HG02610 (cell line): ENCODE measurements around the gene TTBK1.
"Not testable (repeated sequence)": the region's sequence is repeated elsewhere in the genome, so short reads cannot be mapped to it uniquely, and the experiment has no call there.

Source experiments
- ATAC-seq: cut with Tn5 transposase; IDR thresholded peaks from one replicate; pipeline ENCODE4 v1.9.1; 2021; ENCODE audit warnings: mild to moderate bottlenecking, moderate library complexity; ENCODE audit not compliant: unreplicated experiment

TTBK1 gene

DNA sequence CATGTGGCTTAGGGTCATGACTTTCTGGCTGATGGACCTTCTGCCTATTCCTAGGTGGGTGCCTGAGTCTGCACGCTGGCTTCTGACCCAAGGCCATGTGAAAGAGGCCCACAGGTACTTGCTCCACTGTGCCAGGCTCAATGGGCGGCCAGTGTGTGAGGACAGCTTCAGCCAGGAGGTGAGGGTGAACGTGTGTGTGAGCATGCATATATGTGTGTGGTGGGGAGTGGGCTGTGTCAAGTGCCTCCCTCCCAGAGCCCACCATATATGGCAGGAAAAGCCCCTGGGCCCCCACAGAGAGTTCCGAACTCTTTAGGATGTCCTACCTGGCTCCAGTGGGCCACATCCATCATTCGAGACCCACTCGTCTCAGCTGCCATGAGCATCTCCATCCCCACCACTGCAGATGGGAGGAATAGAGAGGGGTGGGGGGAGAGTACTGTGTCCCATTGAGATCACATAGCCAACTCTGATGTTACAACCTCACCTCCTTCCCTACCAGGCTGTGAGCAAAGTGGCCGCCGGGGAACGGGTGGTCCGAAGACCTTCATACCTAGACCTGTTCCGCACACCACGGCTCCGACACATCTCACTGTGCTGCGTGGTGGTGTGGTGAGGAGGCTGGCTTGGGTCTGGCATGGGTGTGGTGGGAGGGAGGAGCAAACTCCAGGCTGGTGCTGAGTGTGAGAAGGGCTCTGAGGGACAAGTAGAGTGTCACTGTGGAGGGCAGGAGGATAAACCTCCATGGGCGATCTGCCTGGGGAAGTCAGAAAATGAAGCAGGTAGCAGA is 58.0 kb downstream of the TTBK1 start:
- no peak for ATAC-seq

DNA sequence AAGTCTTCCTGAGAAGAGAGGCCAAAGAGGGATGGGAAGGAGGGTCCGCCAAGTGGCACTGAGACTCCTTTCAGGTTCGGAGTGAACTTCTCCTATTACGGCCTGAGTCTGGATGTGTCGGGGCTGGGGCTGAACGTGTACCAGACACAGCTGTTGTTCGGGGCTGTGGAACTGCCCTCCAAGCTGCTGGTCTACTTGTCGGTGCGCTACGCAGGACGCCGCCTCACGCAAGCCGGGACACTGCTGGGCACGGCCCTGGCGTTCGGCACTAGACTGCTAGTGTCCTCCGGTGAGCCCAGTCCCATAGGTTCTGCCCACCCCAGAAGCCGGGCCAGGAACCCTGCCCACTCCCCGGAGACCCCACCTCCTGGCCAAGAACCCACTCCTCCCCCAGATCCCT is 58.8 kb downstream of the TTBK1 start:
- ATAC-seq, result no peak

- not testable (repeated sequence) for ATAC-seq
Observed at GRCh38 chr6:43303006-43303405, 59.7 kb downstream of the TTBK1 start.

DNA sequence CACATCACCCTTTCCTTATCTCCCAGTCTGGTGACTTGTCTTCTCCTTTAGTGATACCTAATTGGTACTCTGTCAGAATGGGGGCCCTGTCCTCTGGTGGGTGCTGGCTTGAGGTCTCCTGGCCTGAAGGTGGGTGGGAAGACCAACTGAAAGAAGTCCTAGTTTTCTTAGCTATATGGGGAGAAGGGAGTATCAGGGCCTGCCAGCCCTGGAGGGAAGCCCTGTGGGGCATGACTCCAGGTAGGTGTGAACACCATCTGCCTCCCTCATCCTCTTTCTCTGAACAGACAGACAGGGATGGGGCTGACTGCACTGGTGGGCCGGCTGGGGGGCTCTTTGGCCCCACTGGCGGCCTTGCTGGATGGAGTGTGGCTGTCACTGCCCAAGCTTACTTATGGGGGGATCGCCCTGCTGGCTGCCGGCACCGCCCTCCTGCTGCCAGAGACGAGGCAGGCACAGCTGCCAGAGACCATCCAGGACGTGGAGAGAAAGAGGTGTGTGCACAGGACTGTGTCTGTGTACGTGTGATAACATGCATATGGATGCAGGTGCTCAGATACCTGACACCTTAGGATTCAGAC is 60.6 kb downstream of the TTBK1 start:
- ATAC-seq, result no peak

GRCh38 chr6:43304361-43304760 is 61.1 kb downstream of the TTBK1 start:
- no peak for ATAC-seq

DNA sequence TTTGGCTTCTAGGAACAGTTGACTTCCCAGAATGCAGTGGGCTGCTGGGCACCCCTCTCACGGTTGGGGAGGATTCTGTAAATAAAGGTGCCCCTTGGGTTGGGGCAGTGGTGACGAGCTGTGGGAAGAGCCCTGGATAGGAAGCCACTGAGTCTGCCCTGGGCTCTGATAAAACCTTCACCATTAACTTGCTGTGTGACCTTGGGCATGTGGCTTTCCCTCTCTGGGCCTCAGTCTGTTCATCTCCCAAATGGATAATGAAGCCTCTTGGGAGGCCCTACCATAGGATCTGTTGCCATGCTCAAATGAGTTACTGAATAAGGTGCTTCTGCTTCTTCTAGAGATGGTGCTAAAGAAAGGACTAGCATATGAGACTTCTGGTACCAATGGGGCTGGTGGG is 61.6 kb downstream of the TTBK1 start:
- ATAC-seq, result no peak

DNA sequence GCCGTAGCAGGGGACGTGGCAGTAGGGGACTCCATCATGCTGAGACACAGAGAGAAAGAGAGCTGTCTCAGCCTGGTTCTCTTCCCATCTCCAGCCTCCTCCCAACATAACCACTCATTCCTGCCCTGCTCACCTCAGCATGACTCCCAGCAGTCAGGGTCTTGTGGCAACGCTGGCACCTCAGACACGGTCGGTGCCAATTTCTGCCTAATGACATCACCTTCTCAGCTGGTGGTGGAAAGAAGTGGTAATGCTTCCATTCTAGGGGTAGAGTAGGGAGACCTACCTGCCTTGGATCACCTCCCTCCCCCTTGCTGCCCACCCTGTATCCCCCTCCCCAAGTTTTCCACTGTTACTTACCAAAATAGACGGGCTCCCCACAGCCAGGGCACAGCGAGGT is 62.8 kb downstream of the TTBK1 start:
- ATAC-seq, result no peak

DNA sequence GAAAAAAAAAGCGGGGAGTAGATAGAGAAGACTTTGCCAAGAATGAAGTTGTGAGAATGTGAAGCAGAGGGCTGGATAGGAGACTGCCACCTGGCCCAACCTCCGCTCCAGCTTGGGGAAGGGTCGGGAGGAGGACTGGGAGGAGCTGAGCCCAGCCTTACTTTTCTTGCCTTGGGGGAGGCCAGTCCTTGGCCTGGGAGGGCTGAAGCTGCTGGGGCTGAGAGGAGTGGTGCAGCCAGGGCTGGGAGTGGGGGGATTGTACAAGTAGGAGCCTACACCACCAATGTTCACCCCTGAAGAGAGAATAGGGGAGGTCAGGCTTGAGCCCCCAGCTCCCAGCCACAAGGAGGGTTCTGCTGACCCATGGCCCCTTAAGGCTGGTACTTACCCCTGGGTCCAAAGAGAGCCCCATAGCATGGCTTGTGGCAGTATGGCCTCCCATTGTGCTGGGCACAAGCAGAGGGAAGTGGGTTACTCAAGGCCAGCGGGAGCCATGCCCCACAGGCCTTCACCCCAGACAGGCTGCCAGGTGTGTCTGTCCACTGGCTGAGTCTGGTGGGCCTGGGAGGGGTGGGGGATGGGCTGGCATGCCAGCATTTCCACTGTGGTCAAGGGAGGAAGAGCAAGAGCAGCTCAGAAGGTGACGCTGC is 64.3 kb downstream of the TTBK1 start:
- ATAC-seq, result no peak

- ATAC-seq, result peak; percentile 53
Observed at GRCh38 chr6:43308101-43308989, 65.1 kb downstream of the TTBK1 start, which contains the start of gene CRIP3. TSS of gene CRIP3 (minus strand) at chr6:43308826. CDS start at chr6:43308792, 34 bp downstream.

- no peak for ATAC-seq
Observed at GRCh38 chr6:43308990-43309477, 65.8 kb downstream of the TTBK1 start.

GRCh38 chr6:43310134-43310533 is 66.9 kb downstream of the TTBK1 start:
- ATAC-seq, result no peak

DNA sequence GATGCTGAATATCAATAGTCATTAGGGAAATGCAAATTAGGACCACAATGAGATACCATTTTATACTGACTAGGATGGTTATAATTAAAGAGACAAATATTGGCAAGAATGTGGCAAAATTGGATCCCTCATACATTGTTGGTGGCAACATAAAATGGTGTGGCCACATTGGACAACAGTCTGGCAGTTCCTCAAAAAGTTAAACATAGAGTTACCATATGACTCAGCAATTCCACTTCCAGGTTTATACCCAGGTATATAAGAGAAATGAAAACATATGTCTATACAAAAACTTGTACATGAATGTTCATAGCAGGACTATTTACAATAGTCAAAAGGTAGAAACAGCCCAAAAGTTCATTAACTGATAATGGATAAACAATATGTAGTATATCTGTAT is 67.3 kb downstream of the TTBK1 start:
- no peak for ATAC-seq

GRCh38 chr6:43311666-43312065 is 68.4 kb downstream of the TTBK1 start:
- no peak for ATAC-seq

- no peak for ATAC-seq
Observed at GRCh38 chr6:43313813-43314212, 70.5 kb downstream of the TTBK1 start.

GRCh38 chr6:43318011-43318410 is 74.7 kb downstream of the TTBK1 start:
- ATAC-seq, result no peak

DNA sequence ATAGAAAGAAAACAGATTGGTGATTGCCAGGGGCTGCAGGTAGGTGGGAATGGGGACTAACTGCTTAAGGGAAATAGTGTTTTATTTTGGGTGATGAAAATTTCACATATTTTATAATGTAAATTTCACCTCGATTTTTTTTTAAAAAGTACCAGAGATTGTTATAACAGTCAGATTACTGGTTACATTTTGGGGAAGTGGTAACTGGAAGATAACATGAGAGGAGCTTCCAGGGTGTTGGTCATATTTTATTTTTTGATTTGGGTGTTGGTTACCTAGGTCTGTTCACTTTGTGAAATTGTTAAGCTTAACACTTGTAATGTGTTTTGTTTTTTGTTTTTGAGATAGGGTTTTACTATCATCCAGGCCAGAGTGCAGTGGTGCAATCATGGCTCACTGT is 82.6 kb downstream of the TTBK1 start:
- ATAC-seq, result no peak

DNA sequence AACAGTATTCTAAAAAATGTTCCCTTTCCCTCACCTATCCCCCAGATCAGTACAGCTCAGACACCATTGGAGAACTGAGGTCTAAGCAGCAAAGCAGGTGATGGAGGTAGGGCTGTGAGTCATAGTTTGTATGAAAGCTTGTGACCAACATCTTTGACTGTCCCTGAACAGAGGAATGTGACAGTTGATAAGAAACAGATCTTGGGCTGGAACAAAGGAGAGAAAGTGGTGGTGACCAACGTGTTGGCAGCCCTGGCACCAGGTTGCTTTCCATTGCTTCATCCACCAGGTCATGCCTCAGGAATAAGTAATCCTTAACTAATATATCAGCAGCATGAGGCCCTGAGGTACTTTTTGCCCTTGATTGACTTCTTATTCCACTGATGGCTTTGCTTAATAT is 85.2 kb downstream of the TTBK1 start:
- ATAC-seq, result no peak

- ATAC-seq, result no peak
Observed at GRCh38 chr6:43331470-43331869, 88.2 kb downstream of the TTBK1 start.

GRCh38 chr6:43331891-43332290 is 88.6 kb downstream of the TTBK1 start:
- no peak for ATAC-seq

DNA sequence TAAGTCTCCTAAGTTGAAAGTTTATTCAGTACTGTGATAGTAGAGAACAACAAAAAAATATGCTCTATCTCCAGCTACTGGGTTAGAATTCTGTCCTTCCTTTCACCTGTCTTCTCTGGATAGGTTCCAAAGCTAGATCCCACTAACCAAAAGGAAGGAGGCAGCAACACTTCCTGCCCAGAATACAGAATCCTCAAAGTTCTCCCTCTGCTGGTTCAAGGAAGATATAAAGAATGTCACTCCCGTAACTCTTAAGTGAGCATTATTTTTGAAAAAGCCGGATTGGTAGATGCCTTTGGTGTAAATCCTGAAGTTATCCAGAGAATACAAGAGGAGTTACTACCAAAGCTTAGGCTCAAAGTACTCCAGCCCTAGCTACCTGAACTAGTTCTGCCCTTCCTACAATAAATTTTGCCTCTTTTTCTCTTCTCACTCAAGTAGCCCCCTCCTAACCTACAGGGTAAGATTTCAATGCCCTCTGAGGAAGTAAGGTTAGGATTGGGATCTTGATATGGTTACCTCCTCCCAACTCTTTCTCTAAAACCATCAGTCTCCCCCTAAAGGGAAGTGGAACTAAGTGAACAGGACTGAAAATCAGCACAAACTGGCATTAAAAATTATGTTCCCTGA is 91.3 kb downstream of the TTBK1 start:
- ATAC-seq, result no peak
